HG03060 (cell line): ENCODE results near the gene HERC2.
"Not testable (repeated sequence)": the region's sequence is repeated elsewhere in the genome, so short reads cannot be mapped to it uniquely, and the experiment has no call there.

ENCODE experiments used
- ATAC-seq: cut with Tn5 transposase; IDR thresholded peaks from one replicate; pipeline ENCODE4 v1.9.1; 2021; ENCODE audit warnings: low read depth, moderate number of reproducible peaks; ENCODE audit not compliant: unreplicated experiment

The HERC2 gene, protein sequence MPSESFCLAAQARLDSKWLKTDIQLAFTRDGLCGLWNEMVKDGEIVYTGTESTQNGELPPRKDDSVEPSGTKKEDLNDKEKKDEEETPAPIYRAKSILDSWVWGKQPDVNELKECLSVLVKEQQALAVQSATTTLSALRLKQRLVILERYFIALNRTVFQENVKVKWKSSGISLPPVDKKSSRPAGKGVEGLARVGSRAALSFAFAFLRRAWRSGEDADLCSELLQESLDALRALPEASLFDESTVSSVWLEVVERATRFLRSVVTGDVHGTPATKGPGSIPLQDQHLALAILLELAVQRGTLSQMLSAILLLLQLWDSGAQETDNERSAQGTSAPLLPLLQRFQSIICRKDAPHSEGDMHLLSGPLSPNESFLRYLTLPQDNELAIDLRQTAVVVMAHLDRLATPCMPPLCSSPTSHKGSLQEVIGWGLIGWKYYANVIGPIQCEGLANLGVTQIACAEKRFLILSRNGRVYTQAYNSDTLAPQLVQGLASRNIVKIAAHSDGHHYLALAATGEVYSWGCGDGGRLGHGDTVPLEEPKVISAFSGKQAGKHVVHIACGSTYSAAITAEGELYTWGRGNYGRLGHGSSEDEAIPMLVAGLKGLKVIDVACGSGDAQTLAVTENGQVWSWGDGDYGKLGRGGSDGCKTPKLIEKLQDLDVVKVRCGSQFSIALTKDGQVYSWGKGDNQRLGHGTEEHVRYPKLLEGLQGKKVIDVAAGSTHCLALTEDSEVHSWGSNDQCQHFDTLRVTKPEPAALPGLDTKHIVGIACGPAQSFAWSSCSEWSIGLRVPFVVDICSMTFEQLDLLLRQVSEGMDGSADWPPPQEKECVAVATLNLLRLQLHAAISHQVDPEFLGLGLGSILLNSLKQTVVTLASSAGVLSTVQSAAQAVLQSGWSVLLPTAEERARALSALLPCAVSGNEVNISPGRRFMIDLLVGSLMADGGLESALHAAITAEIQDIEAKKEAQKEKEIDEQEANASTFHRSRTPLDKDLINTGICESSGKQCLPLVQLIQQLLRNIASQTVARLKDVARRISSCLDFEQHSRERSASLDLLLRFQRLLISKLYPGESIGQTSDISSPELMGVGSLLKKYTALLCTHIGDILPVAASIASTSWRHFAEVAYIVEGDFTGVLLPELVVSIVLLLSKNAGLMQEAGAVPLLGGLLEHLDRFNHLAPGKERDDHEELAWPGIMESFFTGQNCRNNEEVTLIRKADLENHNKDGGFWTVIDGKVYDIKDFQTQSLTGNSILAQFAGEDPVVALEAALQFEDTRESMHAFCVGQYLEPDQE (N-terminal part only)

DNA sequence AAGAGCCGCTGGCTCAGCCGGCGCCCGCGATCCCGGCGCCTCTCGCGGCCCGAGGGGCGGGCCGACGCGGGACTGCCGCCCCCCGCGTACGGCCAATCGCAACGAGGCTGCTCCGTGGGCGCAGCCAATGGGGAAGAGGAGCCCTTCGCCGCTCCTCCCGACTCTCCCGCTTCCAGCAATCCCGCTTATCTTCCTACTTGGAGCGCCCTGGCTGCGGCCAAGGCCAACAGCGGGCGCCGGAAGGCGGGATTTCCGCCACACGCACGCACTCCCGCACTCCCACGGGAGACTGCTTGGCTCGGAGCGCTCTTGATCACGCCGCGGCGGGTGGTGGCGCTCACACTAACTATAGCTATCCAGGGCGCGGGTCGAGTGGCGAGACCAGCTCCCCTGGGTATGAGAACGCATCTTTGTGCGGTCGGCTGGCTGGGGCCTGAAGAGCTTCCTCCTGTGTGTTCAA, at the start of gene HERC2:
Gene HERC2, minus strand, starts transcription at position 51 of the 460 bp plus-strand sequence. CDS start 746 bp downstream, outside the sequence.
- ATAC-seq, result not testable (repeated sequence)

DNA sequence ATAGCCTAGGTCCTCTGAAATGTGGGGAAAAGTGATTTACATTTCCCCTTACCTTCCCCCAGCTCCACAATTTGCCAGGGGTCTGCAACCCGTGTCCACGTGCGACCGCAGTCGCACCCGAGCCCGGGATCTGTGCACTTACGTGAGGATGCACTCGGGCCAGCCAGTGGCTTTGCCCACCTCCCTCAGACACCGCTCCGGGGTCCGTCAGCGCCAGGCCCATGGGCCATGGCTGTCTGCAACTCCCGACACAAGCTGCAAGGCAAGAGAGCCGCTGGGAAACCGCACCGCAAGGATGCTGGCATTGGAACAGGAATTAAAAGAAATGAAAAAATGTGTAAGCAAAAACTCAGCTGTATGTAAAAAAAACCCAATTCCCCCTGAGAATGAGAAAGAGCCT, 43.5 kb upstream of the HERC2 start:
- not testable (repeated sequence) for ATAC-seq

DNA sequence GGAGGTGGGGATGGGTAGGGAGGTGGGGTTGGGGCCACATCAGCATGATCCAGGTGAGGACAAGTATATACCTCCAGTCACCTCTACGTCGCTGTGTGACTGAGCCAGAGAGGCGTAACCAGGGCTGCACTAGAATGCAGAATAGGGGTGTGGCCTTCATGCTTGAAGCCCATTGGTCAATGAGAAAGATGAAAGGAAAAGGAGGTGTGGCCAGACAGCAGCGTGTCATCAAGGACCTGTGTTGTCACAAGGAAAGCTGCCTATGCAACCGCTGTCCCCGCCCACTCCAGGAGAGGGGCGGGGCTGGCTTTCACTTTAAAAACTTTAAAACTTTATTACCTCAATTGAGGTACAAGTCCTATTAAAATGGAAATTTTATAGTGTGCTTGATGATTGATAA, 36.0 kb upstream of the HERC2 start, which contains the start of gene GOLGA6L24:
Gene GOLGA6L24, minus strand, starts transcription at position 101 of the 400 bp plus-strand sequence. Its CDS starts 61 bp downstream, at position 40.
- ATAC-seq, result not testable (repeated sequence)

DNA sequence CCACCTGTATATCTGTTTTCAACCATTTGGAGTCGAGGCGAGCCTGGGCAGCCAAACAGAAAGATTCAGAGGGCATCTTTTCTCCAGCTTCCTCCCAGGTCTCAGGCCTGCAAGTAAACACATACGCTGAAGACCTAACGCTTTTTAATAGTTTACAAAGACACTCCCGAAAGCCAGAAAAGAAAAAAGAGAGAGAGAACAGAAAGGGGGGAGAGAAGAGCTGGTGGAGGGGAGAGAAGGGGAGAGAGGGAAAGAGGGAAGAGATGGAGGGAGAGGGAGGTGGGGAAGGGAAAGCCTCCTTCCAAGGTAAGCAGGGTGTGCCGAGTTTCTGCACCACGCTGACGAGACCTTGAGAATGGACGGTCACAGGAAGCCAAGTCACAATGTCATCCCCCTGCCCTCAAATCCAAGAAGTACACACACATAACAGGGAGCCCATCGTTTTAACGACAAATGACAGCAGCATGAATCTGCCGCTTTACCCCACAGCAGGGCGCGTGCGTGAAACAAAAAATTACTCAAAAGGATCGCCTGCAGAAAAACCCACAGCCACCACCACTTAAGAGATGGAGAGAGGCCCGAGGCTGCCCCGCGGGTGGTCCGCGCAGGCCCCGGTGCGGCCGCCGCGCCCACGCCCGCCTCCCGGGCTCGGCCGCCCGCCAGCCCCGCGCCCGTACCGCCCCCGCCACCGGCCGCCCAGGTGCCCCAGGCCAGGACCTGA, 461 bp downstream of the HERC2 start:
- ATAC-seq, result not testable (repeated sequence)

DNA sequence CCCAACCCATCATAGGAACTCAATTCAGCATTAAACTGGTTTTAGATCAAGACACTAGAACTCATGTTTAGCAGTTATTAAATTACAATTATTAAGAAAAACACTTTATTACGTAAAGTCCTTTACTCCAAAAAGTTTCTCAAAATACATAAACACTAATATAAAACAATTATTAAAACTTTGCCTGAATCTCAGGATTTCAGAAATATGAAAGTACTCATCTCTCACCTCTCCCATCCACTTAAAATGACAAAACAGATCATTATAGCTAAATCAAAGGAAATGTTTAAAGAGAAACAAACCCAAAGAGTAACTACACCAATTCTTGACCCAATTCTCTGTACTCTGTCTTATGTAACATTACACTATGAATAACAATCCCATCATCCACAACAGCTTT, 2.3 kb downstream of the HERC2 start:
- ATAC-seq, result not testable (repeated sequence)

DNA sequence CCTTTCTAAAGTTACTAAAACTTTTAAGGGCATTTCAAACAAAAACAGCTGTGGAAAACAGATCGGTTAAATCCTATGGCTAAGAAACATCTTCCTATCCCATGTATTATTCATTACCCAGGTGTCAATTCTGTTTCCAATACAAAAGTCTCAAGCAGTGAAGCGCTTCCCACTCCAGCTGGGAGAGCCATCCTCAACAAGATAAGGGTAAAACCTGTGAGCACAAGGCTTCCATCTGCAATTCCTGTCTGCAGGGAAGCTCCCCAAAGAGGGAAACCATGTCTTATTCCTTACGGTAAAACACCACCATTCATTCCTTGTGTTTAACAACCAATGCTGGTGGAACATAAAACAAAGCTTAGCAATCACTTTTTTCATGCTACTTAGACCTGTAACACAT, 3.2 kb downstream of the HERC2 start:
- not testable (repeated sequence) for ATAC-seq

DNA sequence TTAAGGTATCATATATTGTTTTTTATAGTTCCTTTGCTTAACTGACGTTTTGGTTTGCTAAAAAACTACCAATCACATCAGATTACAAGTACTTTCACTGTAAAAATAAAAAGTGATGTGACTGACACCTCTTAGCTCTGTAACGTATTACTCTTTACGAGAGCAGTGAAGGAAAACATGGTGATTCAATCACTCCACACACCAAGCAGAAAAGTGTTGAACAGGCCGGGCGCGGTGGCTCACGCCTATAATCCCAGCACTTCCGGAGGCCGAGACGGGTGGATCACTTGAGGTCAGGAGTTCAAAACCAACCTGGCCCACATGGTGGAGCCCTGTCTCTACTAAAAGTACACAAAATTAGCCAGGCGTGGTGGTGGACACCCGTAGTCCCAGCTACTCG, 3.9 kb downstream of the HERC2 start:
- not testable (repeated sequence) for ATAC-seq

DNA sequence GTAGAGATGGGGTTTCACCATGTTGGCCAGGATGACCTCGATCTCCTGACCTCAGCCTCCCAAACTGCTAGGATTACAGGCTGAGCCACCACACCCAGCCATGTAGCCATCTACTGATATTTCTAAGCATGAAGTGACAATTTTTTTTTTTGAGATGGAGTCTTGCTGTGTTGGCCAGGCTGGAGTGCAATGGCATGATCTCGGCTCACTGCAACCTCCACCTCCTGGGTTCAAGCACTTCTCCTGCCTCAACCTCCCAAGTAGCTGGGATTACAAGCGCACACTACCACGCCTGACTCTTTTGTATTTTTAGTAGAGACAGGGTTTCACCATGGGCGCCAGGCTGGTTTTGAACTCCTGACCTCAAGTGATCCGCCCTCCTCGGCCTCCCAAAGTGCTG, 5.0 kb downstream of the HERC2 start:
- not testable (repeated sequence) for ATAC-seq

DNA sequence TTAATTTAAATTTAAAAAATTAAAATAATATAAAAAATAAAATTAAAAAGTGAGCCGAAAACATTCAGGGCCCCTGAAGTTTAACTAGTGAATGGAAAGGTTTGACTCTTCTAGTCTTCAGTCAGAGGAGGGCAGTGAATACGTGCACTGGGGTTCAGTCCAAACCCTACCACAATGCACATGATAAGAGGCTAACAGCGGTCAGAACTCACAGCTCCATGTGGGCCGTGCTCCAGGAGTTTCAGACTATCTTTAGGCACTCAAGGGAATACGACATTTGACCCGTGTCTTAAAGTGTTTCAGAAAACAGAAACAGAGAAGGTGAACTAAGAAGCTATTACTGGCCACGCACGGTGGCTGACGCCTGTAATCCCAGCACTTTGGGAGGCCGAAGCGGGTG, 11.5 kb downstream of the HERC2 start:
- not testable (repeated sequence) for ATAC-seq

DNA sequence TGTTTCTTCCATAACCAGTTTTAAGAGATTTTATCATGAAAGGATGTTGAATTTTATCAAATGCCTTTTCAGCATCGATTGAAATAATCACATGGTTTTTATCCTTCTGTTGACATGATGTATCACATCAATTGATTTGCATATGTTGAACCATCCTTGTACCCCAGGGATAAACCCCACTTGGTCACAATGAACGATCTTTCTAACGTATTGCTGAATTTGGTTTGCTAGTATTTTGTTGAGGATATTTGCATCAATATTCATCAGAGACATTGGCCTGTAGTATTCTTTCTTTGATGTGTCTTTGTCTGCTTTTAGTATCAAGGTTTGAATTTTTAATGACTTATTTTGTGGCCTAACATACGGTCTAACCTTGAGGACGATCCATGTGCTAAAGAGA, 13.3 kb downstream of the HERC2 start:
- not testable (repeated sequence) for ATAC-seq

DNA sequence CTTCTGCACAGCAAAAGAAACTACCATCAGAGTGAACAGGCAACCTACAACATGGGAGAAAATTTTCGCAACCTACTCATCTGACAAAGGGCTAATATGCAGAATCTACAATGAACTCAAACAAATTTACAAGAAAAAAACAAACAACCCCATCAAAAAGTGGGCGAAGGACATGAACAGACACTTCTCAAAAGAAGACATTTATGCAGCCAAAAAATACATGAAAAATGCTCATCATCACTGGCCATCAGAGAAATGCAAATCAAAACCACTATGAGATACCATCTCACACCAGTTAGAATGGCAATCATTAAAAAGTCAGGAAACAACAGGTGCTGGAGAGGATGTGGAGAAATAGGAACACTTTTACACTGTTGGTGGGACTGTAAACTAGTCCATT, 16.3 kb downstream of the HERC2 start:
- ATAC-seq, result not testable (repeated sequence)

DNA sequence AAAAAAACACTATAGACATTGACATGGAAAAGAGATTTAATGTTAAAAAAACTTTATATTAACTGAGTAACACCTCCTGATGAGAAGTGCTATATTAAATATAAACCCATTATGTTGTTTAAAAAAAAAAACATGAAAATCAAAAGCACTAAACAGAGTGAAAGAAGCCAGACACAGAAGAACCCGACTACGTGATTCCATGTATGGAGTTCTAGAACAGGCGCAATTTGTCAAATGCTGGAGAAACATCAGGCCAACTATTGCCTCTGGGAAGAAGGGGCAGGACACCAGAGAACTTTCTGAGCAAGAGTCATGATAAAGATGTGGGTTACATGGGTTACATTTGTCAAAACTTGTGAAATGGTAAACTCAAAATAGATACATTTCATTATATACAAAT, 24.5 kb downstream of the HERC2 start:
- not testable (repeated sequence) for ATAC-seq

DNA sequence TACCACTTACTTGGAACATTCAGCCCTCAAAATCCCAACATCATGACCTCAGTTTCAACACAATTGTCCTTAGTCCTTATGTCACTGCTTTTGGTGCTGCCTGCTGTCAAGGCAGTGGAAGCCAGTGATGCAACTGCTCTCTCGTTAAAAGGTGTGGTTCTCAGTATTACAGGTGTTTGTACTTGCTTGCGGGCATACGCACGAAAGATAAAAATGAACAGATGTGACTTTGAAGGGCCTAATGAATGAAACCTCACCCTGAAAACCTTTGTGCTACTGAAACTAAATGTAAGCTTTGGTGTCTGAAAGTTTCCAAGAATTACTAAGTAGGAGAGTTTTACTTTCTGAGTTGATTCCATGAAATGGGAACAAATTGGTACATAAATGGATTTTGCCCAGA, 25.2 kb downstream of the HERC2 start:
- not testable (repeated sequence) for ATAC-seq

DNA sequence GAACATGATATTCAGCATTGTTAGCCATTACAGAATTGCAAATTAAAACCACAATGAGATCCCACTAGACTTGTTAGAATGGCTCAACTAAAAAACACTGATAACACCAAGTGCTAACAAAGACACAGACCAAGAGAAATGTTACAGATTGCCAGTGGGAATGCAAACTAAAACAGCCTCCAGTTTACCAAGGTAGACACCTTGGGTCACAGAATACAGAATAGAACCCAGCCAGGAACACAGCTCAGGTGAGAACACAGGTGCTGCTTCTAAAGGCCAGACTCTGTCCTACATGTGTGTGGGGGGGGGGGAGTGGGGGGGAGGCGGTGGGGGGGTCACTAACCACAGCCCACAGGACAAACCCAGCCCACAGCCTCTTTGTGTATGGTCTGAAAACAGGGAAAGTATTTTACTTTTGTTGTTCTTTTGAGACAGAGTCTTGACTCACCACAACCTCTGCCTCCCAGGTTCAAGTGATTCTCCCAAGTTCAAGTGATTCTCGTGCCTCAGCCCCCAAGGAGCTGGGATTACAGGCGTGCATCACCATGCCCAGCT, 26.9 kb downstream of the HERC2 start:
- not testable (repeated sequence) for ATAC-seq

DNA sequence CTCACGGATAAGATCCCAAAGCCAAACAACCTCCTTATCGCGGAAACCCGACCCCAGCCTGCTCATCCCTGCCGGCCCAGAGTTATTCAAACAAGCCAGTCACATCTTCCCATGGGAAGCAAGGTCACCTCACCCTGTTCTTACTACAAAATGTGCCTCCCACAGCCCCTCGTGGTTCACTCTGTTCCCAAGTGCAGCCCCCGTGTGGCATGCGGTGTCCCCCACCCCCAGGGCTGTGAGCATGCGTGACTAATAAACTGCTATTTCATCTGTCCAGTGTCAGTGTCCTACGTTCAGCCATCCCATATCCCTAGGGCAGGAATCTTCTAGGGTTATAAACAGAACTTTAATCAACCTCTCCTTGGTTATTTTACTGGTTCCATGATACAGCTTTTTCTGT, 27.4 kb downstream of the HERC2 start:
- ATAC-seq, result not testable (repeated sequence)

DNA sequence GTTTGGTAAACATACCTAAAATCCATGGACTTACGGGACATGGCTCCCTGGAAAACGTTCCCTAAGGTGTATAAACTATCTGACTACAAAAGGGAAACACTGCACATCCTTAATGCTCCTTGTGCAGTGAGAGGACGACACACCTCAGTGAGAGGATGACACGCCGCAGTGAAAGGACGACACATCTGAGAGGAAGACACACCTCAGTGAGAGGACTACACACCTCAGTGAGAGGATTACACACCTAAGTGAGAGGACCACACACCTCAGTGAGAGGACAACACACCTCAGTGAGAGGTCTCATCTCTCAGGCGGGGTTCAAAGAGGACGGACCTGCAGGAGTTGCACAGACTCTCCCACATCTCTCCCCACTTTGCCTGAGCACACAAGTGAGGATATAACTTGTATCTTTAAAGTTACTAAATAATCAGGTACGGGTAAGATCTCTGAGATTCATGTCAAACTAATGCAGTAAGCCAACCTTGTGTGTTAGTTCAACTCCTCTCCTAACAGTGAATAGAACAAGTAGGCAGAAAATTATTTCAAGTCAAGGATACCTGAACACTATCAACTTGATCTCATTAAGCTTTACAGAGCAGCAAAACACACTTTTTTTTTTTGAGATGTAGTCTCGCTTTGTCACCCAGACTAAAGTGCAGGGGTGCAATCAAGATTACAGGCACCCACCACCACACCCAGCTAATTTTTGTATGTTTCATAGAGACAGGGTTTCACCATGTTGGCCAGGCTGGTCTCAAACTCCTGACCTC, 32.1 kb downstream of the HERC2 start:
- ATAC-seq, result no peak

DNA sequence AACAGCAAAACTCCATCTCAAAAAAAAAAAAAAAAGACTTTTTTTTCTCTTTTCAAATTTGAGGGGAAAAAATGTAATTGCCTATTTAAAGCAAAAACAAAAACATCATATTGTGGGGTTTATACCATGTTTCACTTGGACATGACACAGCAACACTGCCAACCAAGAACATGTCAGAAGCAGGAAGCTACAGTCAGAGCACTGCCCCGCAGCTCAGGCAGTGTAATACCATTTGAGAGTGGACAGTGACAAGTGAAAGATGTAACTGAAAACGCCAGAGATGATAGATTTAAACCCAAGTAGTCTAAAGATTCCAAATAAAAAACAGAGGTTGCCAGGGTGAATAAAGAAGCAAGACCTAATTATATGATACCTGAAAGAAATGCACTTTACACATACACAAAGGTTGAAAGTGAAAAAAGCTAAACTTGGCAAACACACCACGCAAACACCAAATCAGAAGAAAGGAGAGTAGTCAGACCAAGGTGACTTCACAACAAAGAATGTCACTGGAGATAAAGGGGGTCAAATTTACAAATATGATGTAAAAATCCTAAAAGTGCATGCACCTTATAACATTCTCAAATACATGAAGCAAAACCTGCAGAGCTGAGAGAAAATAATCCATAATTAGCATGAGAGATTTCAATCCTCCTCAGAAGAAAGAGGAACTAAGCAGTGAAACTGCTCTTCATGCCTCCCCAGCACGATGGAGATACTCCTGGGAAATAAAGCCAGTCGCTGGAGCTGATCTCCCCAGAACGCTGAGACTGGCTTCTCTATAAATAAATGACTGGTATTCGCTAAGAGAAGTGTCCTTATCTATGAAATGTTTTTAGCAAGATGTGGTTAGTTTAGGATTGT, 32.9 kb downstream of the HERC2 start:
- peak; percentile 67 for ATAC-seq

DNA sequence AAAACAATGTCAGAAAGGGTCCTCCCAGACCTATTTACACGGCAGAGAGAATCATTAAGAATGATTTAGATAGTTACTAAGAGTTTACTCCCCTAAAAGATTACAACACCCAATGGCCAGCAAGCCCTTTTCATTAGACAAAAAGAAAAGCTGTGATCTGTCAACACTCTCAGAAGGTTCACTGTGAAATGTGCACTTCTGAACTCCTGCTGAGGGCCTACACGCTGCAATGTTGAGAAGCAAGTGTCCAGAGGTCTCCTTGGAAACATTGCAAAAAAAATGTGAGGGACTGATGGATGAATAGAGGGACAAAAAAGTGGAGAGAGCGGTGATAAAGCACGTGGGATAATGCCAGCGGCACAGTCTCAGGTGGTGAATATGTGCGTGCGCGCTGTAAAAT, 35.3 kb downstream of the HERC2 start:
- ATAC-seq, result not testable (repeated sequence)
